ENCODE measurements around the gene SH3BP4. TPM values are rescaled to one million over a fixed set of nuclear protein-coding genes. Genes with fewer than 3 reads are reported as not detected.
"Not testable (repeated sequence)": the region's sequence is repeated elsewhere in the genome, so short reads cannot be mapped to it uniquely, and the experiment has no call there.

The SH3BP4 gene
- total RNA-seq, 1 donor from 2014 or later: 1.1 TPM

DNA sequence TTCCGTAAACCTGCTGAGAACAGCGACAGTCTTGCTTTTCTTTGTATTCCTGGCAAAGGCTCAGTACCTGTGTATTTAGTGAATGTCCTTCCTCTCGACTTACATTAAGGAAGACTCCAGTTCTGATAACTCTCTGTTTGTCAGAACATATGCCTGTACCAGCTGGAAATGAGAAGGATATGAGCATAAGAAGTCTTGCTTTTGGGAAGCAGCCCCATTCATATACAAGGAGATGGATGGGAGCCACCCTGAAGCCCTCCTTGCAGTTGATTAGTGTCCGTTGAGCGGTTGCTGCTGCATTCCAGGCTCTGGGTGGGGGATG lies 59.8 kb downstream of the SH3BP4 start:
- H3K27ac Mint-ChIP-seq: no peak overlapping the region
- TF ChIP-seq, protein P1, sequence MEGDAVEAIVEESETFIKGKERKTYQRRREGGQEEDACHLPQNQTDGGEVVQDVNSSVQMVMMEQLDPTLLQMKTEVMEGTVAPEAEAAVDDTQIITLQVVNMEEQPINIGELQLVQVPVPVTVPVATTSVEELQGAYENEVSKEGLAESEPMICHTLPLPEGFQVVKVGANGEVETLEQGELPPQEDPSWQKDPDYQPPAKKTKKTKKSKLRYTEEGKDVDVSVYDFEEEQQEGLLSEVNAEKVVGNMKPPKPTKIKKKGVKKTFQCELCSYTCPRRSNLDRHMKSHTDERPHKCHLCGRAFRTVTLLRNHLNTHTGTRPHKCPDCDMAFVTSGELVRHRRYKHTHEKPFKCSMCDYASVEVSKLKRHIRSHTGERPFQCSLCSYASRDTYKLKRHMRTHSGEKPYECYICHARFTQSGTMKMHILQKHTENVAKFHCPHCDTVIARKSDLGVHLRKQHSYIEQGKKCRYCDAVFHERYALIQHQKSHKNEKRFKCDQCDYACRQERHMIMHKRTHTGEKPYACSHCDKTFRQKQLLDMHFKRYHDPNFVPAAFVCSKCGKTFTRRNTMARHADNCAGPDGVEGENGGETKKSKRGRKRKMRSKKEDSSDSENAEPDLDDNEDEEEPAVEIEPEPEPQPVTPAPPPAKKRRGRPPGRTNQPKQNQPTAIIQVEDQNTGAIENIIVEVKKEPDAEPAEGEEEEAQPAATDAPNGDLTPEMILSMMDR (IDR thresholded peaks at IDR 0.05): no peak
- intact Hi-C loops (cut with micrococcal nuclease): no loop called here
- no peaks in the 10 kb centered on the region for H3K36me3 Mint-ChIP-seq (ENCODE audit: low read depth)
- ChIA-PET POLR2A (no interaction called here), CTCF (no interaction called here)
- DNase-seq (no peak), ATAC-seq (ENCODE audit: low read depth) (no peak)
- H3K4me1 Mint-ChIP-seq: no peaks in the 10 kb centered on the region
- H3K27me3 Mint-ChIP-seq: no peaks in the 10 kb centered on the region
- H3K9me3 Mint-ChIP-seq: peaks cover 6% of the 10 kb centered on the region
- no peak overlapping the region for H3K4me3 Mint-ChIP-seq

DNA sequence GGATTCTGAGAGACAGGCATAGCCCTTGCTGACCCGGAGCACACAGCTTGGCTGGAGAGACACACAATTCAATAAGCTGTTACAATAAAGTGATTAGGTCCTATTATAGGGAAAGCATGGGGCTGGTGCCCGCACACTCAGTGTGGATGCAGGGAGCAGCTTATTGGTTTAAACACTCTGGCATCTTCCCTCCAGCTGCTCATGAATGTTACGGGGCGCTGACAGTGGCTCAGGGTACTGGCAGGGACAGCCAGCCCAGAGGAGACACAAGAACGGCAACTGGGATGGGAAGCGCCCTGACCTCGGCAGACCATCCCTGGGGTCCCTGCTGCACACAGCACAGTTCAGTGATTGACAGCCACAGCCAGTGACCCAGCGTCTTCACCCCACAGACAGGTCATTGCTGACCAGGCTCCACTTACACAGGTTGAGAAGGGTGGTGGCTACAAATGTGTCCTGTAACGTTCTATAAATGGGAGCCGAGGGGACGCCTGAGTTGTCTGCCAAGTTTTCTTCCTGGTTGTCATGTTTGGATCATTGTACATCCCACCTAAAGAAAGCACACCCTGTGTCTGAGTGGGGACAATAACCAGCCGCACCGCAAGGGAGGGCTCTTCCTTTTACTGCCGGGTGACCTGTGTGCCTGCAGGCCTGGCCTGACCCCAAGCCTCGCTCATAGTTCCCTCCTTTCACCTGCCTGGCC lies 60.3 kb downstream of the SH3BP4 start:
- Mint-ChIP-seq H3K36me3 (ENCODE audit: low read depth) (no peaks in the 10 kb centered on the region), H3K27me3 (no peaks in the 10 kb centered on the region), H3K4me3 (no peak overlapping the region), H3K9me3 (peaks cover 6% of the 10 kb centered on the region), H3K4me1 (no peaks in the 10 kb centered on the region), H3K27ac (no peak overlapping the region)
- intact Hi-C loops (cut with micrococcal nuclease): no loop called here
- TF ChIP-seq, protein P1 (IDR thresholded peaks at IDR 0.05): no peak
- DNase-seq (no peak), ATAC-seq (ENCODE audit: low read depth) (no peak)
- CTCF ChIA-PET: no interaction called here
- POLR2A ChIA-PET: no interaction called here

DNA sequence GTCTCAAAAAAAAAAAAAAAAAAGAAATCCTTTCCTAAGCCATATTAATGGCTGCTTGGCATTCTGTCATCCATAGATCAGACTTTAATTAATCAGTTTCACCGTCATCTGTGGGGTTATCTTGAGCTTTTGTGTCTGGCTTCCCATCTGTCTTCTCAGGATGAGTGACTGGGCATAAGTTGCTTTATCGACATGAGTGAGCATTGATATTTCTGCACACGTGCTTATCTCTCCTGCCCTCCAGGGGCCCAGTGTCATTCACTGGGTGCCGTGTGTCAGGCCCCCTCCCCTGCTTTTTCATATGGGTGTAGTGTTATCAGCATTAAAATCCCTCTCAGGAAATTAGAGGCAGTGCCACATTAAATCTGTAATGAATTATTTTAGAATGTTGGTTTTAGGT lies 65.6 kb downstream of the SH3BP4 start:
- H3K9me3 Mint-ChIP-seq: peaks cover 6% of the 10 kb centered on the region
- TF ChIP-seq, protein P1 (IDR thresholded peaks at IDR 0.05): no peak
- ChIA-PET CTCF (interaction anchor here (0.6 kb wide), 1 partner anchor 15 kb away, joined by 3 read pairs; no protein-coding TSS in a partner anchor), POLR2A (no interaction called here)
- H3K27me3 Mint-ChIP-seq: peaks cover 2% of the 10 kb centered on the region
- no peaks in the 10 kb centered on the region for H3K36me3 Mint-ChIP-seq (ENCODE audit: low read depth)
- no peak for DNase-seq
- no peak overlapping the region for H3K27ac Mint-ChIP-seq
- no peaks in the 10 kb centered on the region for H3K4me1 Mint-ChIP-seq
- no peak overlapping the region for H3K4me3 Mint-ChIP-seq
- ATAC-seq (ENCODE audit: low read depth): no peak
- intact Hi-C loops (cut with micrococcal nuclease): no loop called here

DNA sequence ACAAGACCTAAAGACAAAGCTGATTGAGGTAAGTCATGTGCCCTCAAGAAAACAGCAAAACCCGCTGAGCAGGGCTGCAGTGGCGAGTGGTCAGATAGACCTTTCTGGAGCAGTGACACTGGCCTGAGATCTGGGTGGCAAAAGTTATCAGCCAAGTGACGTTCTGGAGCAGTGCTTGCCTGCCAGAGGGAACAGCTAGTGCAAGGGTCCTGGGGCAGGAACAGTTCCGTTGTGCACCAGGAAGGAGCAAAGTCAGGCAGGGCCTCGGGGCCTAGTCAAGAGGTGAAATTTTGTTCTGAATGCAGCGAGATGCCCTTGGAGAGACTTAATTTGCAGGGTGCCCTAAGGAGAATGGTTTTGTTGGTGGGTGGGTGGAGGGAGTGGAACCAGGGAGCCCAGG lies 67.0 kb downstream of the SH3BP4 start:
- H3K4me3 Mint-ChIP-seq: no peak overlapping the region
- no peaks in the 10 kb centered on the region for H3K4me1 Mint-ChIP-seq
- ChIA-PET CTCF (no interaction called here), POLR2A (no interaction called here)
- DNase-seq: no peak
- intact Hi-C loops (cut with micrococcal nuclease): no loop called here
- no peak for ATAC-seq (ENCODE audit: low read depth)
- peaks cover 6% of the 10 kb centered on the region for H3K9me3 Mint-ChIP-seq
- TF ChIP-seq, protein P1 (IDR thresholded peaks at IDR 0.05): no peak
- H3K27ac Mint-ChIP-seq: no peak overlapping the region
- peaks cover 2% of the 10 kb centered on the region for H3K27me3 Mint-ChIP-seq
- H3K36me3 Mint-ChIP-seq (ENCODE audit: low read depth): no peaks in the 10 kb centered on the region

DNA sequence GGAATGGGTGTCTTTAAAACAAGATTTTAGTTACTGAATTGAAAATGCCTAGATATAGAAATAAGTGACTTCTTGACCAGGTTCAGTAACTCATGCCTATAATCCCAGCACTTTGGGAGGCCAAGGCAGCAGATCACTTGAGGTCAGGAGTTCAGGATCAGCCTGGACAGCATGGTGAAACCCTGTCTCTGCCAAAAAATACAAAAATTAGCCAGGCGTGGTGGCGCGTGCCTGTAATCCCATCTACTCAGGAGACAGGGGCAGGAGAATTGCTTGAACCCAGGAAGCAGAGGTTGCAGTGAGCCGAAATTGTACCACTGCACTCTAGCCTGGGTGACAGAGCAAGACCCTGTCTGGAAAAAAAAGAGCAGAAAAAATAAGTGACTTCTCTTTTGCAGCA lies 68.3 kb downstream of the SH3BP4 start:
- H3K27ac Mint-ChIP-seq; CTCF ChIA-PET; H3K9me3 Mint-ChIP-seq; POLR2A ChIA-PET; ATAC-seq (ENCODE audit: low read depth); H3K36me3 Mint-ChIP-seq (ENCODE audit: low read depth); H3K27me3 Mint-ChIP-seq; H3K4me1 Mint-ChIP-seq; DNase-seq; H3K4me3 Mint-ChIP-seq; intact Hi-C loops (cut with micrococcal nuclease): not testable (repeated sequence)

DNA sequence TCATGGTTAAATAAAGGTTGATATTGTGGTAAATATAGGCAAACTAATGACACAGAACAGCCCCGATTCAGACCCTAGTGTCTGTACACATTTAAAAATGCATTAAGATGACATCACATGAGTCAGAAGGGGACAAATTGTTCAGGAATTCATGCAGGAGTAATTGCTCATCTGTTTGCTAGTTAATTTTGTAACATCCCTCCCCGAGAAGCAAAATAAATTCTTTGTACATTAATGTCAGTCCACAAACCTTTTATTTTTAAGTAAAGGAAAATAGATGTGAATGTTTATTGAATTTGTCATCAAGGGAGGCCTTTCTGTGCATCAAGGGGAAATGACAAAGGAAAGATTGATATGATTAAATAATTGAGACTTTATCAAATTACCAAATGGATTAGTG lies 69.9 kb downstream of the SH3BP4 start:
- no peak overlapping the region for H3K4me3 Mint-ChIP-seq
- H3K4me1 Mint-ChIP-seq: no peaks in the 10 kb centered on the region
- ATAC-seq (ENCODE audit: low read depth) (no peak), DNase-seq (no peak)
- intact Hi-C loops (cut with micrococcal nuclease): no loop called here
- no peaks in the 10 kb centered on the region for H3K36me3 Mint-ChIP-seq (ENCODE audit: low read depth)
- no peaks in the 10 kb centered on the region for H3K9me3 Mint-ChIP-seq
- no peak overlapping the region for H3K27ac Mint-ChIP-seq
- TF ChIP-seq, protein P1 (IDR thresholded peaks at IDR 0.05): no peak
- ChIA-PET POLR2A (no interaction called here), CTCF (no interaction called here)
- peaks cover 2% of the 10 kb centered on the region for H3K27me3 Mint-ChIP-seq

Data from activated B cell treated with CpG ODN at 0.5 μM for 24 hours (primary cell).